Neural progenitor cell (in vitro differentiated cells): ENCODE data around the gene TM4SF20. TPM values are rescaled to one million over a fixed set of nuclear protein-coding genes. Genes with fewer than 3 reads are reported as not detected.

Experiments
- DNase-seq: peaks from one replicate; pipeline ENCODE4 v3.0.0-alpha.2; 2016; ENCODE audit warnings: low spot score
- H2AFZ ChIP-seq: fragments of 200-600 bp; sonication (generic); replicated peaks from 2 replicates; pipeline ENCODE4 v1.6.1; 2016; ENCODE audit warnings: antibody characterized with exemption
- H3F3A ChIP-seq: fragments of 200-600 bp; sonication (generic); 2 replicates; pipeline ENCODE4 v1.6.1; 2016; ENCODE audit warnings: antibody characterized with exemption, low read depth
- H3K27ac ChIP-seq: fragments of 200-600 bp; sonication (generic); 2 replicates; pipeline ENCODE4 v1.5.1; 2016; ENCODE audit warnings: mild to moderate bottlenecking
- H3K27me3 ChIP-seq: fragments of 200-600 bp; sonication (generic); 2 replicates; pipeline ENCODE4 v1.6.1; 2016; ENCODE audit warnings: mild to moderate bottlenecking, moderate library complexity
- H3K36me3 ChIP-seq: fragments of 200-600 bp; sonication (generic); 2 replicates; pipeline ENCODE4 v1.5.1; 2016
- H3K4me1 ChIP-seq: fragments of 200-600 bp; sonication (generic); 2 replicates; pipeline ENCODE4 v1.6.1; 2016; ENCODE audit warnings: mixed run types
- H3K4me2 ChIP-seq: fragments of 200-600 bp; sonication (generic); 2 replicates; pipeline ENCODE4 v1.6.1; 2016
- H3K4me3 ChIP-seq: fragments of 200-600 bp; sonication (generic); 2 replicates; pipeline ENCODE4 v1.5.1; 2016
- H3K79me2 ChIP-seq: fragments of 200-600 bp; sonication (generic); 2 replicates; pipeline ENCODE4 v1.6.1; 2016; ENCODE audit warnings: low read depth
- H3K9ac ChIP-seq: fragments of 200-600 bp; sonication (generic); 2 replicates; pipeline ENCODE4 v1.6.1; 2016
- H3K9me3 ChIP-seq: fragments of 200-600 bp; sonication (generic); 2 replicates; pipeline ENCODE4 v1.5.1; 2016; ENCODE audit warnings: low read depth
- H4K20me1 ChIP-seq: fragments of 200-600 bp; sonication (generic); 2 replicates; pipeline ENCODE4 v1.6.1; 2016; ENCODE audit warnings: low read depth
- H3K27ac Mint-ChIP-seq: 3 replicates; pipeline ENCODE4 v1.8.0; 2021; ENCODE audit warnings: mixed read lengths
- H3K27me3 Mint-ChIP-seq: 2 replicates; pipeline ENCODE4 v1.8.0; 2022; ENCODE audit warnings: low read depth, mild to moderate bottlenecking, inconsistent platforms, moderate library complexity, mixed read lengths; ENCODE audit not compliant: insufficient read depth
- H3K36me3 Mint-ChIP-seq: 3 replicates; pipeline ENCODE4 v1.8.0; 2021; ENCODE audit warnings: mixed read lengths
- H3K4me1 Mint-ChIP-seq: 3 replicates; pipeline ENCODE4 v1.8.0; 2021; ENCODE audit warnings: mixed read lengths
- H3K4me3 Mint-ChIP-seq: 3 replicates; pipeline ENCODE4 v1.8.0; 2021; ENCODE audit warnings: mild to moderate bottlenecking, moderate library complexity, mixed read lengths
- H3K9me3 Mint-ChIP-seq: 3 replicates; pipeline ENCODE4 v1.8.0; 2020; ENCODE audit warnings: mixed read lengths
- EZH2 ChIP-seq: fragments of 200-600 bp; sonication (generic); IDR thresholded peaks from 2 replicates; pipeline ENCODE4 v1.6.1; 2017; ENCODE audit warnings: antibody characterized with exemption, mild to moderate bottlenecking, moderate library complexity
- EZH2phosphoT487 ChIP-seq: fragments of 200-600 bp; sonication (generic); IDR thresholded peaks from 2 replicates; pipeline ENCODE4 v1.6.1; 2017; ENCODE audit warnings: antibody characterized with exemption
- total RNA-seq: library from RNA; depleted of rRNA; stranded (reverse); fragments of >200 nt; gene quantifications from 2 replicates; pipeline ENCODE4 v1.2.3, GENCODE V29; 2015; ENCODE audit warnings: low replicate concordance
- TF ChIP-seq, protein P1 (sequence below): fragments of 200-600 bp; sonication (generic); IDR thresholded peaks from 2 replicates; pipeline ENCODE4 v1.5.1; 2017; ENCODE audit warnings: antibody characterized with exemption, mild to moderate bottlenecking

TM4SF20 gene
- total RNA-seq, 1 donor from 2014 or later = not detected

DNA sequence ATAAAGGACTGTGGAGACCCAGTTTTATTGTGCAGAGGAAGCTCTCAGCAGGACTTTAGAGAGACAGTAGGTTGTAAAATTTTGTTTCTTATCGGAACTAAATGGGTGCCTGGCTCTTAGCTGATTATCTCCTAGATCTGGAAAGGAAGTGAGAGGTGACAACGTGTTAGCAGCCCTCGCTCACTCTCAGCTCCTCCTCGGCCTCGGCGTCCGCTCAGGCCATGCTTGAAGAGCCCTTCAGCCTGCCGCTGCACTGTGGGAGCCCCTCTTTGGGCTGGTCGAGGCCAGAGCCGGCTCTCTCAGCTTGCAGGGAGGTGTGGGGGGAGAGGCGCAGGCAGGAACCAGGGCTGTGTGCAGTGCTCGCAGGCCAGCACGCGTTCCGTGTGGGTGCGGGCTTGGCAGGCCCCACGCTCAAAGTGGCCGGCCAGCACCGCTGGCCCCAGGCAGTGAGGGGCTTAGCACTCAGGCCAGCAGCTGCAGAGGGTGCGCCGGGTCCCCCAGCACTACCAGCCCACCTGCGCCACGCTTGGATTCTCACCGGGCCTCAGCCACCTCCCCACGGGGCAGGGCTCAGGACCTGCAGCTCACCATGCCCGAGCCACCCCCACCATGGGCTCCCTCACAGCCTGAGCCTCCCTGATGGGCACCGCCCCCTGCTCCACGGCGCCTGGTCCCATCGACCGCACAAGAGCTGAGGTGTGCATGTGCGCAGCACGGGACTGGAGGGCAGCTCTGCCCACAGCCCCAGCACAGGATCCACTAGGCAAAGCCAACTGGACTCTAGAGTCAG lies 58.6 kb downstream of the TM4SF20 start:
- Histone ChIP-seq H3K36me3 (no peaks in the 10 kb centered on the region), H3K9me3 (peaks cover 9% of the 10 kb centered on the region), H3K27ac (no peak overlapping the region), H4K20me1 (no peaks in the 10 kb centered on the region), H3K9ac (no peak overlapping the region), H3K4me3 (no peak overlapping the region), H3K79me2 (peaks cover 3% of the 10 kb centered on the region), H3K4me1 (peaks cover 5% of the 10 kb centered on the region), H3K4me2 (no peak overlapping the region), H3K27me3 (no peaks in the 10 kb centered on the region), H3F3A (peaks cover 2% of the 10 kb centered on the region), H2AFZ (no peak overlapping the region)
- Mint-ChIP-seq H3K4me1 (no peaks in the 10 kb centered on the region), H3K4me3 (no peak overlapping the region), H3K9me3 (peaks cover 18% of the 10 kb centered on the region), H3K27me3 (no peaks in the 10 kb centered on the region), H3K36me3 (no peaks in the 10 kb centered on the region), H3K27ac (no peak overlapping the region)
- TF ChIP-seq EZH2 (no peak), EZH2phosphoT487 (no peak)
- TF ChIP-seq, protein P1, sequence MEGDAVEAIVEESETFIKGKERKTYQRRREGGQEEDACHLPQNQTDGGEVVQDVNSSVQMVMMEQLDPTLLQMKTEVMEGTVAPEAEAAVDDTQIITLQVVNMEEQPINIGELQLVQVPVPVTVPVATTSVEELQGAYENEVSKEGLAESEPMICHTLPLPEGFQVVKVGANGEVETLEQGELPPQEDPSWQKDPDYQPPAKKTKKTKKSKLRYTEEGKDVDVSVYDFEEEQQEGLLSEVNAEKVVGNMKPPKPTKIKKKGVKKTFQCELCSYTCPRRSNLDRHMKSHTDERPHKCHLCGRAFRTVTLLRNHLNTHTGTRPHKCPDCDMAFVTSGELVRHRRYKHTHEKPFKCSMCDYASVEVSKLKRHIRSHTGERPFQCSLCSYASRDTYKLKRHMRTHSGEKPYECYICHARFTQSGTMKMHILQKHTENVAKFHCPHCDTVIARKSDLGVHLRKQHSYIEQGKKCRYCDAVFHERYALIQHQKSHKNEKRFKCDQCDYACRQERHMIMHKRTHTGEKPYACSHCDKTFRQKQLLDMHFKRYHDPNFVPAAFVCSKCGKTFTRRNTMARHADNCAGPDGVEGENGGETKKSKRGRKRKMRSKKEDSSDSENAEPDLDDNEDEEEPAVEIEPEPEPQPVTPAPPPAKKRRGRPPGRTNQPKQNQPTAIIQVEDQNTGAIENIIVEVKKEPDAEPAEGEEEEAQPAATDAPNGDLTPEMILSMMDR = no peak
- no peak for DNase-seq

DNA sequence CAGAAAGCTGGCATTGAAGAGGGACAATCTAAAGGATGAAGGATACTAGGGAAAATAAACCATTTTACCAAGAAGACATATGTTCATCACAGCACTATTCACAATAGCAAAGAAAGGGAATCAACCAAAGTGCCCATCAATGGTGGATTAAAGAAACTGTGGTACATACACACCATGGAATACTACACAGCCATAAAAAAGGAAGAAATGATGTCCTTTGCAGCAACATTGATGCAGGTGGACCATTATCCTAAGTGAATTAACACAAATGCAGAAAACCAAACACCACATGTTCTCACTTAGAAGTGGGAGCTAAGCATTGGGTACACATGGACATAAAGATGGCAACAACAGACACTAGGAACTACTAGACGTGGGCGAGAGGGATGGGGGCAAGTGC lies 61.3 kb downstream of the TM4SF20 start:
- Histone ChIP-seq H3K27ac (no peak overlapping the region), H3K9ac (no peak overlapping the region), H3K4me1 (no peaks in the 10 kb centered on the region), H4K20me1 (no peaks in the 10 kb centered on the region), H2AFZ (no peak overlapping the region), H3K36me3 (no peaks in the 10 kb centered on the region), H3K79me2 (no peaks in the 10 kb centered on the region), H3K27me3 (no peaks in the 10 kb centered on the region), H3K9me3 (peaks cover 5% of the 10 kb centered on the region), H3F3A (no peaks in the 10 kb centered on the region), H3K4me3 (no peak overlapping the region), H3K4me2 (no peak overlapping the region)
- TF ChIP-seq, protein P1 = no peak
- TF ChIP-seq EZH2phosphoT487 = no peak
- no peak for TF ChIP-seq EZH2
- Mint-ChIP-seq H3K27ac (no peak overlapping the region), H3K4me1 (no peaks in the 10 kb centered on the region), H3K27me3 (no peaks in the 10 kb centered on the region), H3K36me3 (no peaks in the 10 kb centered on the region), H3K9me3 (peaks cover 10% of the 10 kb centered on the region), H3K4me3 (no peak overlapping the region)
- DNase-seq = no peak

DNA sequence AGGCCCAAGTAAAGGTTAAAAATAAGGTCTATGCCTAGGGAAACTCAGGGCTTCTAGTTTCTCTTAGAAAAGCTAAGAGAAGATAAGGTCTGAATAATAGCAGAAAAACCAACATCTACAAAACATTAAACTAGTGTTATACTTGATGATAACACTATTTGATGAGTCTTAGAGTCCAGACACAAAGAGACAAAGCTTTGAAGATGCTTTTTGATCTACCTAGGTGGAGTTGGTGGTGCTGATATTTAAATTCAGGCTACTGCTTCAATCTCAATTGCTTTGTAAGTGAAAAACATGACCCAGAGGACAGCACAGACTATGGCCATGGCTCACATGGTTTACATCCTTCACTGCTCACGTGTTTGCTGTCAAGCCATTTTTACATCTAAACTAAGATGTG lies 65.8 kb downstream of the TM4SF20 start:
- no peaks in the 10 kb centered on the region for H3K4me1 Mint-ChIP-seq
- TF ChIP-seq EZH2phosphoT487 = no peak
- no peak for TF ChIP-seq EZH2
- TF ChIP-seq, protein P1 = no peak
- H3K36me3 Mint-ChIP-seq = no peaks in the 10 kb centered on the region
- no peaks in the 10 kb centered on the region for H3F3A ChIP-seq
- no peaks in the 10 kb centered on the region for H3K4me1 ChIP-seq
- H3K27ac ChIP-seq = no peak overlapping the region
- no peaks in the 10 kb centered on the region for H4K20me1 ChIP-seq
- H3K79me2 ChIP-seq = no peaks in the 10 kb centered on the region
- no peak overlapping the region for H3K4me2 ChIP-seq
- no peak overlapping the region for H3K27ac Mint-ChIP-seq
- H2AFZ ChIP-seq = no peak overlapping the region
- no peak overlapping the region for H3K4me3 ChIP-seq
- no peaks in the 10 kb centered on the region for H3K9me3 ChIP-seq
- H3K27me3 Mint-ChIP-seq = no peaks in the 10 kb centered on the region
- no peaks in the 10 kb centered on the region for H3K27me3 ChIP-seq
- H3K4me3 Mint-ChIP-seq = no peak overlapping the region
- DNase-seq = no peak
- H3K9me3 Mint-ChIP-seq = peaks cover 4% of the 10 kb centered on the region
- H3K9ac ChIP-seq = no peak overlapping the region
- H3K36me3 ChIP-seq = no peaks in the 10 kb centered on the region
